ENCODE results near the gene DPCD.
A peak's percentile ranks its signal among the peaks of the same experiment; 100 is the strongest.

Gene DPCD

GRCh38 chr10:101587725-101588653 is at the start of gene DPCD, which contains the start of gene POLL:
TSS of gene DPCD (plus strand) at chr10:101588321. CDS start at chr10:101588337, 16 bp downstream.
TSS of gene POLL (minus strand) at chr10:101588257. CDS start at chr10:101587360, 897 bp downstream.
- peak; percentile 93 for DNase-seq (ENCODE audit: low spot score)

GRCh38 chr10:101538446-101538845 is 49.7 kb upstream of the DPCD start:
- no peak for DNase-seq (ENCODE audit: low spot score)

- no peak for DNase-seq (ENCODE audit: low spot score)
Observed at GRCh38 chr10:101545898-101546297, 42.2 kb upstream of the DPCD start.

- peak; percentile 38 for DNase-seq (ENCODE audit: low spot score)
Observed at GRCh38 chr10:101550965-101551364, 37.2 kb upstream of the DPCD start.

- no peak for DNase-seq (ENCODE audit: low spot score)
Observed at GRCh38 chr10:101552442-101552841, 35.7 kb upstream of the DPCD start.

- no peak for DNase-seq (ENCODE audit: low spot score)
Observed at GRCh38 chr10:101557541-101557940, 30.6 kb upstream of the DPCD start.

GRCh38 chr10:101558204-101558603 is 29.9 kb upstream of the DPCD start:
- no peak for DNase-seq (ENCODE audit: low spot score)

GRCh38 chr10:101558671-101559595 is 29.2 kb upstream of the DPCD start:
- no peak for DNase-seq (ENCODE audit: low spot score)

GRCh38 chr10:101559596-101560297 is 28.4 kb upstream of the DPCD start:
- DNase-seq (ENCODE audit: low spot score) = no peak

- DNase-seq (ENCODE audit: low spot score) = no peak
Observed at GRCh38 chr10:101560298-101561067, 27.6 kb upstream of the DPCD start.

GRCh38 chr10:101561068-101561915 is 26.8 kb upstream of the DPCD start:
- no peak for DNase-seq (ENCODE audit: low spot score)

GRCh38 chr10:101562231-101562630 is 25.9 kb upstream of the DPCD start:
- DNase-seq (ENCODE audit: low spot score) = no peak

GRCh38 chr10:101563007-101563406 is 25.1 kb upstream of the DPCD start:
- DNase-seq (ENCODE audit: low spot score) = no peak

GRCh38 chr10:101563497-101564040 is 24.6 kb upstream of the DPCD start:
- no peak for DNase-seq (ENCODE audit: low spot score)

GRCh38 chr10:101564490-101564991 is 23.6 kb upstream of the DPCD start:
- DNase-seq (ENCODE audit: low spot score) = no peak

GRCh38 chr10:101565370-101565900 is 22.7 kb upstream of the DPCD start:
- no peak for DNase-seq (ENCODE audit: low spot score)

- DNase-seq (ENCODE audit: low spot score) = no peak
Observed at GRCh38 chr10:101565936-101566332, 22.2 kb upstream of the DPCD start.

GRCh38 chr10:101566333-101567164 is 21.6 kb upstream of the DPCD start:
- no peak for DNase-seq (ENCODE audit: low spot score)
